HepG2 (cell line): ENCODE results near the gene CYBRD1. TPM values are rescaled to one million over a fixed set of nuclear protein-coding genes. Genes with fewer than 3 reads are reported as not detected.

Experiments
- ATAC-seq: fragments of 200-7000 bp; cut with Tn5 transposase; 3 replicates; pipeline ENCODE4 v1.9.1; 2020; ENCODE audit warnings: mild to moderate bottlenecking, moderate library complexity
- BruUV-seq: library from RNA; stranded (reverse); fragments of 400-500 nt; replicated peaks from 2 replicates; lab custom pipeline; 2021; lab: Mats Ljungman, UMichigan
- CTCF ChIA-PET: fragments of 300-600 bp; formaldehyde crosslinking; extraction: SDS; loops from one replicate; lab custom pipeline; 2021; ENCODE audit warnings: low total read pairs, inconsistent platforms, low intra/inter-chr PET ratio; lab: Yijun Ruan, JAX
- POLR2A ChIA-PET: fragments of 350-600 bp; sonication (Branson Sonifier 250); formaldehyde crosslinking; loops from one replicate; lab custom pipeline; 2020; ENCODE audit warnings: antibody characterized with exemption, inconsistent platforms; lab: Yijun Ruan, JAX
- DNase-seq: peaks from one replicate; pipeline ENCODE4 v3.0.0-alpha.2; 2015; ENCODE audit warnings: low spot score
- FAIRE-seq: peaks from 3 replicates; lab custom pipeline; 2011; peaks lifted over from hg19 to GRCh38; lab: Jason Lieb, UNC
- H2AFZ ChIP-seq: one replicate; pipeline ENCODE4 v1.6.1; 2011; ENCODE audit warnings: low read length, inconsistent platforms
- H3K27ac ChIP-seq: fragments of 300-600 bp; 3 replicates; pipeline ENCODE4 v1.8.0; 2011; ENCODE audit warnings: mixed run types, mild to moderate bottlenecking, mixed read lengths, low read length, inconsistent platforms; ENCODE audit not compliant: insufficient read depth; ENCODE audit errors: extremely low read length
- H3K27me3 ChIP-seq, 2 experiments: fragments of 200-600 bp in 1 of 2; 2 replicates in 1 of 2; 3 replicates in 1 of 2; pipeline versions ENCODE4 v1.6.0 to v1.8.0; 2011; ENCODE audit warnings: low read length in 2 of 2, mild to moderate bottlenecking in 2 of 2, moderate library complexity in 2 of 2, inconsistent platforms in 1 of 2; ENCODE audit not compliant: insufficient read depth in 2 of 2, control insufficient read depth in 1 of 2
- H3K36me3 ChIP-seq, 2 experiments: fragments of 200-600 bp in 1 of 2; replicated peaks in 1 of 2; 2 replicates in 1 of 2; 3 replicates in 1 of 2; pipeline versions ENCODE4 v1.5.1 to v1.8.0; 2011; ENCODE audit warnings: low read length in 2 of 2, inconsistent platforms in 1 of 2; ENCODE audit not compliant: insufficient read depth in 2 of 2, control insufficient read depth in 1 of 2
- H3K4me1 ChIP-seq: 2 replicates; pipeline ENCODE4 v1.5.1; 2012; ENCODE audit warnings: low read length, inconsistent platforms; ENCODE audit not compliant: insufficient read depth
- H3K4me2 ChIP-seq: 2 replicates; pipeline ENCODE4 v1.6.0; 2011; ENCODE audit warnings: low read depth, low read length, inconsistent platforms
- H3K4me3 ChIP-seq, 3 experiments: fragments of 200-600 bp in 1 of 3; sonication (generic), shearing (Covaris generic) in 1 of 3; replicated peaks in 1 of 3; 2 replicates each; pipeline ENCODE4 v1.5.1; 2011 to 2016; ENCODE audit warnings: low read length in 3 of 3, inconsistent platforms in 2 of 3, low read depth in 2 of 3, mild to moderate bottlenecking in 2 of 3, control low read depth in 1 of 3, mixed read lengths in 1 of 3; ENCODE audit not compliant: insufficient read depth in 1 of 3
- H3K79me2 ChIP-seq: one replicate; pipeline ENCODE4 v1.6.1; 2011; ENCODE audit warnings: low read length, inconsistent platforms; ENCODE audit not compliant: insufficient read depth
- H3K9ac ChIP-seq: 2 replicates; pipeline ENCODE4 v1.6.0; 2011; ENCODE audit warnings: mild to moderate bottlenecking, low read depth, low read length, inconsistent platforms; ENCODE audit not compliant: insufficient read depth
- H3K9me3 ChIP-seq: 2 replicates; pipeline ENCODE4 v1.5.1; 2012; ENCODE audit warnings: mild to moderate bottlenecking, low read length
- H4K20me1 ChIP-seq: 2 replicates; pipeline ENCODE4 v1.6.0; 2011; ENCODE audit warnings: inconsistent platforms, mild to moderate bottlenecking, low read length, moderate library complexity; ENCODE audit not compliant: insufficient read depth
- BORCS8-MEF2B ChIP-seq: sonication (generic); formaldehyde crosslinking; IDR thresholded peaks from 2 replicates; pipeline ENCODE4 v1.8.0; 2022; ENCODE audit warnings: mild to moderate bottlenecking, missing genetic modification reagents
- CAMTA2 ChIP-seq: sonication (generic); formaldehyde crosslinking; IDR thresholded peaks from 2 replicates; pipeline ENCODE4 v1.4.0; 2020; ENCODE audit warnings: mild to moderate bottlenecking, missing genetic modification reagents, borderline replicate concordance
- CCAR2 ChIP-seq: fragments of 200-400 bp; formaldehyde crosslinking; optimal IDR thresholded peaks from 2 replicates; pipeline ENCODE3; 2018; ENCODE audit warnings: low read depth, mild to moderate bottlenecking, low read length, moderate library complexity
- CCDC6 ChIP-seq: sonication (generic); formaldehyde crosslinking; IDR thresholded peaks from 2 replicates; pipeline ENCODE4 v1.8.1; 2022; ENCODE audit warnings: mild to moderate bottlenecking, missing genetic modification reagents, moderate library complexity
- FOSL1 ChIP-seq: sonication (generic); formaldehyde crosslinking; IDR thresholded peaks from 2 replicates; pipeline ENCODE4 v1.9.0; 2021; ENCODE audit warnings: missing genetic modification reagents, borderline replicate concordance
- HDAC6 ChIP-seq: fragments of 200-600 bp; sonication (generic); IDR thresholded peaks from 2 replicates; pipeline ENCODE4 v1.7.0; 2017; ENCODE audit warnings: mild to moderate bottlenecking, antibody characterized with exemption, low read length, low read depth
- KDM4B ChIP-seq: sonication (generic); formaldehyde crosslinking; IDR thresholded peaks from 2 replicates; pipeline ENCODE4 v1.4.0; 2020; ENCODE audit warnings: missing genetic modification reagents
- NCOA1 ChIP-seq: sonication (generic); formaldehyde crosslinking; IDR thresholded peaks from 2 replicates; pipeline ENCODE4 v1.9.0; 2021; ENCODE audit warnings: missing genetic modification reagents
- NFATC3 ChIP-seq: sonication (generic); formaldehyde crosslinking; IDR thresholded peaks from 2 replicates; pipeline ENCODE4 v1.5.1; 2020; ENCODE audit warnings: mild to moderate bottlenecking, missing genetic modification reagents
- TERF1 ChIP-seq: sonication (generic); formaldehyde crosslinking; IDR thresholded peaks from 2 replicates; pipeline ENCODE4 v1.8.0; 2022; ENCODE audit warnings: mild to moderate bottlenecking, missing genetic modification reagents, moderate library complexity
- TIGD3 ChIP-seq: sonication (generic); formaldehyde crosslinking; IDR thresholded peaks from 2 replicates; pipeline ENCODE4 v1.5.1; 2020; ENCODE audit warnings: mild to moderate bottlenecking, missing genetic modification reagents, borderline replicate concordance
- TMF1 ChIP-seq: sonication (generic); formaldehyde crosslinking; IDR thresholded peaks from 2 replicates; pipeline ENCODE4 v1.8.1; 2022; ENCODE audit warnings: low read depth, missing genetic modification reagents
- ZNF205 ChIP-seq: IDR thresholded peaks from 2 replicates; pipeline ENCODE4 v1.6.1; 2018; ENCODE audit warnings: missing biosample characterization, missing genetic modification reagents
- ZNF430 ChIP-seq: sonication (generic); formaldehyde crosslinking; IDR thresholded peaks from 2 replicates; pipeline ENCODE4 v1.9.0; 2021; ENCODE audit warnings: mild to moderate bottlenecking, missing genetic modification reagents
- WGBS: methylation state at CpG from one replicate; pipeline ENCODE4 v1.1.6; 2017; ENCODE audit warnings: low lambda C conversion rate; 5-methylcytosine and 5-hydroxymethylcytosine counted together
- in situ Hi-C: cut with HindIII; loops from 2 replicates; pipeline ENCODE4 v1.10.0; 2017; ENCODE audit warnings: low pct_unique_long_range_greater_than_20kb; ENCODE audit not compliant: extremely low pct_ligation_motif_present
- intact Hi-C: fragments of 100-400 bp; cut with micrococcal nuclease; formaldehyde crosslinking; loops from one replicate; pipeline ENCODE4 v1.10.0; 2022; ENCODE audit not compliant: unreplicated experiment
- polyA plus RNA-seq, 8 experiments: library from polyadenylated mRNA; depleted of rRNA in 3 of 8; stranded (reverse) in 7 of 8; unstranded in 1 of 8; fragments of >200 nt; fragmentation: Illumina TruSeq in 4 of 8; extraction: Trizol in 4 of 8; gene quantifications; 2 replicates each; pipeline versions ENCODE4 v1.2.1 to v1.2.3, GENCODE V29; 2011 to 2016; ENCODE audit warnings: low read depth in 4 of 8, missing spikeins in 1 of 8, mixed read lengths in 1 of 8; ENCODE audit not compliant: insufficient read depth in 1 of 8
- total RNA-seq, 5 experiments: library from RNA; depleted of rRNA; stranded (reverse); fragments of >200 nt; fragmentation: Illumina TruSeq; extraction: Trizol; gene quantifications; 2 replicates each; pipeline ENCODE4 v1.2.3, GENCODE V29; 2016; ENCODE audit warnings: low read depth in 1 of 5
- TF ChIP-seq, protein P1 (sequence below): IDR thresholded peaks from 2 replicates; pipeline ENCODE4 v1.6.1; 2012; ENCODE audit warnings: inconsistent platforms
- TF ChIP-seq, protein P2 (sequence below): sonication (generic); formaldehyde crosslinking; IDR thresholded peaks from 2 replicates; pipeline ENCODE4 v1.4.0; 2020; ENCODE audit warnings: missing genetic modification reagents
- TF ChIP-seq, protein P3 (sequence below): sonication (generic); formaldehyde crosslinking; IDR thresholded peaks from 2 replicates; pipeline ENCODE4 v1.8.1; 2023; ENCODE audit warnings: missing genetic modification reagents, mild to moderate bottlenecking, borderline replicate concordance

Gene CYBRD1
- total and polyA plus RNA-seq, 2 of the 13 experiments (the other 11 are each of a cell fraction or from before 2014, with no cell fraction given), result 0.13 to 0.42 TPM

GRCh38 chr2:171595896-171596295, 73.6 kb downstream of the CYBRD1 start:
- DNase-seq (no peak), ATAC-seq (no peak), FAIRE-seq (no peak)
- ChIA-PET POLR2A (no interaction called here), CTCF (no interaction called here)
- no peaks in the 10 kb centered on the region for H3K79me2 ChIP-seq
- in situ Hi-C loops (no loop called here), intact Hi-C loops (loop anchor here (5.0 kb wide), 2 partner anchors 71 to 106 kb away; no protein-coding TSS in a partner anchor)
- H3K4me2 ChIP-seq, result no peak overlapping the region
- no peaks in the 10 kb centered on the region for H3K4me1 ChIP-seq
- H3K27me3 ChIP-seq, result peaks cover 1 to 6% of the 10 kb centered on the region in 2 experiments; a peak in 4 of 5 replicates
- WGBS, result 0% methylated on average over 2 of the region's 2 CpGs
- H3K4me3 ChIP-seq, result no peak overlapping the region
- no peak overlapping the region for H2AFZ ChIP-seq
- no peak overlapping the region for H3K9ac ChIP-seq
- H3K36me3 ChIP-seq, result no peaks in the 10 kb centered on the region
- H3K9me3 ChIP-seq, result no peaks in the 10 kb centered on the region
- no peaks in the 10 kb centered on the region for H4K20me1 ChIP-seq
- BruUV-seq, result no TSS peak
- H3K27ac ChIP-seq, result no peak overlapping the region
- TF ChIP-seq KDM4B (CRISPR knock-in tag), result no peak
- no peak for TF ChIP-seq NFATC3
- TF ChIP-seq CCAR2, result no peak
- TF ChIP-seq, protein P1, sequence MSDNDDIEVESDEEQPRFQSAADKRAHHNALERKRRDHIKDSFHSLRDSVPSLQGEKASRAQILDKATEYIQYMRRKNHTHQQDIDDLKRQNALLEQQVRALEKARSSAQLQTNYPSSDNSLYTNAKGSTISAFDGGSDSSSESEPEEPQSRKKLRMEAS, result no peak
- no peak for TF ChIP-seq BORCS8-MEF2B (CRISPR knock-in tag)
- no peak for TF ChIP-seq TMF1 (CRISPR knock-in tag)
- TF ChIP-seq ZNF205, result no peak
- TF ChIP-seq, protein P2, sequence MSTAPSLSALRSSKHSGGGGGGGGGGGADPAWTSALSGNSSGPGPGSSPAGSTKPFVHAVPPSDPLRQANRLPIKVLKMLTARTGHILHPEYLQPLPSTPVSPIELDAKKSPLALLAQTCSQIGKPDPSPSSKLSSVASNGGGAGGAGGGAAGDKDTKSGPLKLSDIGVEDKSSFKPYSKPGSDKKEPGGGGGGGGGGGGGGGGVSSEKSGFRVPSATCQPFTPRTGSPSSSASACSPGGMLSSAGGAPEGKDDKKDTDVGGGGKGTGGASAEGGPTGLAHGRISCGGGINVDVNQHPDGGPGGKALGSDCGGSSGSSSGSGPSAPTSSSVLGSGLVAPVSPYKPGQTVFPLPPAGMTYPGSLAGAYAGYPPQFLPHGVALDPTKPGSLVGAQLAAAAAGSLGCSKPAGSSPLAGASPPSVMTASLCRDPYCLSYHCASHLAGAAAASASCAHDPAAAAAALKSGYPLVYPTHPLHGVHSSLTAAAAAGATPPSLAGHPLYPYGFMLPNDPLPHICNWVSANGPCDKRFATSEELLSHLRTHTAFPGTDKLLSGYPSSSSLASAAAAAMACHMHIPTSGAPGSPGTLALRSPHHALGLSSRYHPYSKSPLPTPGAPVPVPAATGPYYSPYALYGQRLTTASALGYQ (CRISPR knock-in tag), result no peak
- TF ChIP-seq NCOA1 (CRISPR knock-in tag), result no peak
- TF ChIP-seq TERF1, result no peak
- no peak for TF ChIP-seq CCDC6
- no peak for TF ChIP-seq TIGD3 (CRISPR knock-in tag)
- no peak for TF ChIP-seq CAMTA2
- TF ChIP-seq HDAC6, result no peak
- TF ChIP-seq, protein P3, sequence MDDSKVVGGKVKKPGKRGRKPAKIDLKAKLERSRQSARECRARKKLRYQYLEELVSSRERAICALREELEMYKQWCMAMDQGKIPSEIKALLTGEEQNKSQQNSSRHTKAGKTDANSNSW (CRISPR knock-in tag), result no peak
- TF ChIP-seq FOSL1 (CRISPR knock-in tag), result no peak
- TF ChIP-seq ZNF430 (CRISPR knock-in tag), result no peak
